Naive thymus-derived CD4-positive, alpha-beta T cell (primary cell): ENCODE data around the gene ETFRF1. TPM values are rescaled to one million over a fixed set of nuclear protein-coding genes. Genes with fewer than 3 reads are reported as not detected.

Experiments
- ATAC-seq: fragments of 150-1000 bp; cut with Tn5 transposase; 2 replicates; pipeline ENCODE4 v1.10.0; 2021; ENCODE audit warnings: mild to moderate bottlenecking, moderate library complexity
- CTCF ChIA-PET: fragments of 350-600 bp; sonication (Branson Sonifier 250); formaldehyde crosslinking; loops from one replicate; lab custom pipeline; 2021; ENCODE audit warnings: antibody characterized with exemption; lab: Charles Lee
- POLR2A ChIA-PET: fragments of 350-600 bp; sonication (Branson Sonifier 250); formaldehyde crosslinking; loops from one replicate; lab custom pipeline; 2021; ENCODE audit warnings: antibody characterized with exemption, inconsistent platforms; lab: Charles Lee
- DNase-seq, 9 donors: peaks; one replicate each; pipeline versions ENCODE4 v3.0.0 to v3.0.0-alpha.2; 2020 to 2022; ENCODE audit warnings: mixed read lengths in 1 of 9
- H3K27ac ChIP-seq: one replicate; pipeline ENCODE4 v1.7.0; 2013; ENCODE audit warnings: mild to moderate bottlenecking, low read depth, low read length, moderate library complexity
- H3K27me3 ChIP-seq, 2 donors: one replicate each; pipeline ENCODE4 v1.7.0; 2013; ENCODE audit warnings: low read length in 2 of 2, mild to moderate bottlenecking in 2 of 2, moderate library complexity in 2 of 2; ENCODE audit not compliant: control insufficient read depth in 2 of 2, insufficient read depth in 2 of 2
- H3K36me3 ChIP-seq, 3 experiments: 1 replicate in 2 of 3; 2 replicates in 1 of 3; pipeline ENCODE4 v1.7.0; 2013; ENCODE audit warnings: low read length in 3 of 3, mild to moderate bottlenecking in 3 of 3, moderate library complexity in 1 of 3; ENCODE audit not compliant: insufficient read depth in 3 of 3, control insufficient read depth in 2 of 3
- H3K4me1 ChIP-seq, 2 donors: one replicate each; pipeline ENCODE4 v1.7.0; 2013; ENCODE audit warnings: low read length in 2 of 2, mild to moderate bottlenecking in 2 of 2, moderate library complexity in 1 of 2; ENCODE audit not compliant: control insufficient read depth in 2 of 2, insufficient read depth in 2 of 2
- H3K4me3 ChIP-seq: 2 replicates; pipeline ENCODE4 v1.7.0; 2013; ENCODE audit warnings: mild to moderate bottlenecking, low read length
- H3K9me3 ChIP-seq, 3 experiments: 1 replicate in 2 of 3; 2 replicates in 1 of 3; pipeline ENCODE4 v1.7.0; 2013; ENCODE audit warnings: low read length in 3 of 3; ENCODE audit not compliant: control insufficient read depth in 2 of 3
- H3K27ac Mint-ChIP-seq, 9 donors: one replicate each; pipeline ENCODE4 v1.8.0; 2020 to 2022; ENCODE audit warnings: mixed read lengths in 9 of 9, mild to moderate bottlenecking in 8 of 9, moderate library complexity in 5 of 9, inconsistent platforms in 2 of 9
- H3K27me3 Mint-ChIP-seq, 5 donors: one replicate each; pipeline ENCODE4 v1.8.0; 2021 to 2022; ENCODE audit warnings: mixed read lengths in 5 of 5, mild to moderate bottlenecking in 1 of 5
- H3K36me3 Mint-ChIP-seq, 5 donors: one replicate each; pipeline ENCODE4 v1.8.0; 2020 to 2022; ENCODE audit warnings: mixed read lengths in 5 of 5, mild to moderate bottlenecking in 3 of 5, inconsistent platforms in 1 of 5
- H3K4me1 Mint-ChIP-seq, 7 donors: one replicate each; pipeline ENCODE4 v1.8.0; 2020 to 2022; ENCODE audit warnings: mixed read lengths in 7 of 7, mild to moderate bottlenecking in 3 of 7, inconsistent platforms in 1 of 7
- H3K4me3 Mint-ChIP-seq, 10 donors: one replicate each; pipeline ENCODE4 v1.8.0; 2020 to 2022; ENCODE audit warnings: mild to moderate bottlenecking in 10 of 10, mixed read lengths in 10 of 10, moderate library complexity in 6 of 10, inconsistent platforms in 2 of 10
- H3K9me3 Mint-ChIP-seq, 11 donors: one replicate each; pipeline ENCODE4 v1.8.0; 2020 to 2022; ENCODE audit warnings: mixed read lengths in 11 of 11, mild to moderate bottlenecking in 4 of 11, inconsistent platforms in 1 of 11, moderate library complexity in 1 of 11
- intact Hi-C, 2 donors: fragments of 100-400 bp; cut with micrococcal nuclease; formaldehyde crosslinking; loops; one replicate each; pipeline ENCODE4 v1.15.1; 2023
- polyA plus RNA-seq, 2 donors: library from polyadenylated mRNA; unstranded; fragments of 300-500 nt; fragmentation: Illumina TruSeq; gene quantifications; one replicate each; pipeline ENCODE4 v1.2.3, GENCODE V29; 2021
- total RNA-seq, 6 experiments: library from RNA in 5 of 6; stranded (reverse) in 5 of 6; gene quantifications; 1 replicate in 5 of 6; 2 replicates in 1 of 6; pipeline ENCODE4 v1.2.3 and lab custom pipeline; 2021 to 2026

Gene ETFRF1
- total RNA-seq (10 to 100 TPM; 12.9 to 39.5 (median 34.4) TPM), polyA plus RNA-seq (10 to 100 TPM; 31.8 to 80.4 TPM), total RNA-seq (lab: John Stamatoyannopoulos, UW) (19.5 reads per million, percentile 50 among the genes with 10 or more reads in this experiment)

GRCh38 chr12:25195056-25195971, at the start of gene ETFRF1, which contains the start of gene DNAI7:
Gene ETFRF1, plus strand, starts transcription at chr12:25195237. Its CDS starts 8,720 bp downstream, at chr12:25203957.
Gene DNAI7, minus strand, starts transcription at chr12:25195160. Its CDS starts 82 bp downstream, at chr12:25195078.
- Histone ChIP-seq H3K9me3 (no peaks in the 10 kb centered on the region), H3K27ac (peak within 1 kb of the TSS; percentile 92), H3K27me3 (no peaks in the 10 kb centered on the region), H3K36me3 (peaks cover 0 to 4% (median 0%) of the 10 kb centered on the region in 3 experiments), H3K4me3 (peak within 1 kb of the TSS; percentile 90), H3K4me1 (peaks cover 7 to 8% of the 10 kb centered on the region in 2 donors)
- ATAC-seq (peak; percentile 99), DNase-seq (peak; percentile 93 to 98 (median 96))
- Mint-ChIP-seq H3K27me3 (peaks cover 0 to 3% (median 0%) of the 10 kb centered on the region in 5 donors), H3K36me3 (peaks cover 0 to 9% (median 8%) of the 10 kb centered on the region in 5 donors), H3K4me1 (peaks cover 14 to 59% (median 47%) of the 10 kb centered on the region in 7 donors), H3K4me3 (peak within 1 kb of the TSS; percentile 89 to 100 (median 99)), H3K9me3 (peaks cover 0 to 2% (median 0%) of the 10 kb centered on the region in 11 donors), H3K27ac (peak within 1 kb of the TSS; percentile 97 to 100 (median 99))
- CTCF ChIA-PET, result interaction anchor here (0.6 to 1.4 kb wide), 5 partner anchors 9 to 192 kb away, joined by 3 to 7 read pairs (median 3); no protein-coding TSS in a partner anchor
- POLR2A ChIA-PET, result interaction anchor here (0.6 to 1.6 kb wide), 15 partner anchors 7 to 1748 kb away, joined by 3 to 9 read pairs (median 3); partner anchors contain the start of gene KRAS
- intact Hi-C loops, result loop anchor here (1.0 to 10.0 kb wide), 12 partner anchors 8 to 1827 kb away; partner anchors contain the start of genes KRAS (in 2 of the 2), FGFR1OP2 (in 1 of the 2), INTS13 (in 1 of the 2) and MED21 (in 1 of the 2)

- H3K4me3 ChIP-seq, result no peak overlapping the region
- no peaks in the 10 kb centered on the region for H3K4me1 ChIP-seq
- no peaks in the 10 kb centered on the region for H3K9me3 Mint-ChIP-seq
- no peaks in the 10 kb centered on the region for H3K9me3 ChIP-seq
- H3K36me3 ChIP-seq, result no peaks in the 10 kb centered on the region
- peaks cover 0 to 13% (median 0%) of the 10 kb centered on the region in 5 donors for H3K27me3 Mint-ChIP-seq
- CTCF ChIA-PET, result interaction anchor here (1.0 kb wide), 1 partner anchor 14 kb away, joined by 7 read pairs; no protein-coding TSS in a partner anchor
- no peaks in the 10 kb centered on the region for H3K27me3 ChIP-seq
- ATAC-seq (no peak), DNase-seq (no peak)
- no peak overlapping the region for H3K27ac Mint-ChIP-seq
- intact Hi-C loops, result no loop called here
- no peaks in the 10 kb centered on the region for H3K4me1 Mint-ChIP-seq
- no peak overlapping the region for H3K4me3 Mint-ChIP-seq
- H3K36me3 Mint-ChIP-seq, result no peaks in the 10 kb centered on the region
- no peak overlapping the region for H3K27ac ChIP-seq
- POLR2A ChIA-PET, result no interaction called here
These were observed 48.4 kb upstream of the ETFRF1 start for GRCh38 chr12:25146686-25147085.

- intact Hi-C loops, result no loop called here
- H3K27me3 Mint-ChIP-seq, result peaks cover 0 to 3% (median 0%) of the 10 kb centered on the region in 5 donors
- no peak overlapping the region for H3K4me3 Mint-ChIP-seq
- peak overlapping the region in 1 of 9 donors; percentile 0 for H3K27ac Mint-ChIP-seq
- H3K4me3 ChIP-seq, result no peak overlapping the region
- H3K4me1 Mint-ChIP-seq, result peaks cover 0 to 7% (median 6%) of the 10 kb centered on the region in 7 donors
- ChIA-PET POLR2A (interaction anchor here (0.5 kb wide), 1 partner anchor 101 kb away, joined by 3 read pairs; no protein-coding TSS in a partner anchor), CTCF (interaction anchor here (0.5 to 1.4 kb wide), 4 partner anchors 19 to 337 kb away, joined by 3 to 4 read pairs (median 3); no protein-coding TSS in a partner anchor)
- no peaks in the 10 kb centered on the region for H3K4me1 ChIP-seq
- H3K9me3 Mint-ChIP-seq, result no peaks in the 10 kb centered on the region
- H3K9me3 ChIP-seq, result no peaks in the 10 kb centered on the region
- H3K36me3 Mint-ChIP-seq, result no peaks in the 10 kb centered on the region
- no peak for DNase-seq
- no peak for ATAC-seq
- no peaks in the 10 kb centered on the region for H3K36me3 ChIP-seq
- no peaks in the 10 kb centered on the region for H3K27me3 ChIP-seq
- H3K27ac ChIP-seq, result no peak overlapping the region
These were observed 43.6 kb upstream of the ETFRF1 start for GRCh38 chr12:25151476-25151875.

- H3K27ac ChIP-seq, result no peak overlapping the region
- POLR2A ChIA-PET, result no interaction called here
- Mint-ChIP-seq H3K36me3 (no peaks in the 10 kb centered on the region), H3K9me3 (no peaks in the 10 kb centered on the region), H3K27ac (no peak overlapping the region), H3K4me3 (no peak overlapping the region), H3K27me3 (peaks cover 0 to 3% (median 0%) of the 10 kb centered on the region in 5 donors), H3K4me1 (peaks cover 0 to 7% (median 6%) of the 10 kb centered on the region in 7 donors)
- ATAC-seq, result no peak
- no peak for DNase-seq
- H3K36me3 ChIP-seq, result no peaks in the 10 kb centered on the region
- intact Hi-C loops, result no loop called here
- H3K27me3 ChIP-seq, result no peaks in the 10 kb centered on the region
- H3K9me3 ChIP-seq, result no peaks in the 10 kb centered on the region
- no peaks in the 10 kb centered on the region for H3K4me1 ChIP-seq
- CTCF ChIA-PET, result interaction anchor here (1.3 to 1.6 kb wide), 3 partner anchors 20 to 236 kb away, joined by 3 to 5 read pairs (median 3); no protein-coding TSS in a partner anchor
- H3K4me3 ChIP-seq, result no peak overlapping the region
These were observed 43.0 kb upstream of the ETFRF1 start for GRCh38 chr12:25152055-25152454.

- no peaks in the 10 kb centered on the region for H3K9me3 ChIP-seq
- Mint-ChIP-seq H3K27ac (peak overlapping the region in 2 of 9 donors; percentile 3 to 33), H3K9me3 (no peaks in the 10 kb centered on the region), H3K4me3 (peak overlapping the region in 5 of 10 donors; percentile 31 to 53 (median 45)), H3K27me3 (peaks cover 0 to 6% (median 0%) of the 10 kb centered on the region in 5 donors), H3K36me3 (no peaks in the 10 kb centered on the region), H3K4me1 (peaks cover 0 to 7% (median 6%) of the 10 kb centered on the region in 7 donors)
- H3K27ac ChIP-seq, result no peak overlapping the region
- H3K27me3 ChIP-seq, result no peaks in the 10 kb centered on the region
- no peak overlapping the region for H3K4me3 ChIP-seq
- intact Hi-C loops, result loop anchor here (1.0 to 5.0 kb wide), 6 partner anchors 25 to 232 kb away; partner anchors contain the start of genes DNAI7 (in 1 of the 2) and ETFRF1 (in 1 of the 2)
- no peaks in the 10 kb centered on the region for H3K36me3 ChIP-seq
- POLR2A ChIA-PET, result interaction anchor here (0.7 to 1.2 kb wide), 3 partner anchors 29 to 94 kb away, joined by 3 to 4 read pairs (median 3); partner anchors contain the start of genes DNAI7 and ETFRF1
- ATAC-seq, result peak; percentile 60
- DNase-seq, result peak in 7 of 9 donors; percentile 12 to 57 (median 51)
- no peaks in the 10 kb centered on the region for H3K4me1 ChIP-seq
- CTCF ChIA-PET, result interaction anchor here (0.7 to 1.7 kb wide), 14 partner anchors 10 to 164 kb away, joined by 3 to 7 read pairs (median 4); partner anchors contain the start of genes DNAI7 and ETFRF1
These were observed 39.9 kb upstream of the ETFRF1 start for GRCh38 chr12:25155022-25155576.
